ENCODE measurements around the gene CFAP73. TPM values are rescaled to one million over a fixed set of nuclear protein-coding genes. Genes with fewer than 3 reads are reported as not detected.

CFAP73 gene
- total RNA-seq, 3 donors from 2014 or later (not counting 1 experiment from before 2014, with no cell fraction given), result not detected

- no peak overlapping the region for H3K27ac Mint-ChIP-seq
- intact Hi-C loops (cut with micrococcal nuclease), result no loop called here
- no peaks in the 10 kb centered on the region for H3K36me3 Mint-ChIP-seq
- Histone ChIP-seq H3K4me1 (ENCODE audit: control insufficient read depth, insufficient read depth, low read length) (peaks cover 25% of the 10 kb centered on the region), H3K27ac (ENCODE audit: low read length) (no peak overlapping the region), H3K27me3 (ENCODE audit: control insufficient read depth, insufficient read depth, low read length) (no peaks in the 10 kb centered on the region), H3K36me3 (ENCODE audit: control insufficient read depth, insufficient read depth, low read length) (no peaks in the 10 kb centered on the region), H3K4me3 (ENCODE audit: low read length) (no peak overlapping the region), H3K9me3 (ENCODE audit: control insufficient read depth, insufficient read depth, low read length) (no peaks in the 10 kb centered on the region)
- peaks cover 4 to 8% of the 10 kb centered on the region in 2 donors for H3K27me3 Mint-ChIP-seq (ENCODE audit: low read depth in 2 of 2)
- ATAC-seq (no peak), DNase-seq (no peak)
- 90% methylated on average over 4 of the region's 5 CpGs for WGBS (ENCODE audit: insufficient coverage)
- H3K9me3 Mint-ChIP-seq, result no peaks in the 10 kb centered on the region
- H3K4me3 Mint-ChIP-seq, result no peak overlapping the region
- TF ChIP-seq CTCF (IDR thresholded peaks at IDR 0.05), result no peak
- H3K4me1 Mint-ChIP-seq, result peaks cover 0 to 5% of the 10 kb centered on the region in 2 donors
Measured at GRCh38 chr12:113102811-113103210, 46.7 kb upstream of the CFAP73 start.

- peaks cover 16% of the 10 kb centered on the region for H3K4me1 ChIP-seq (ENCODE audit: control insufficient read depth, insufficient read depth, low read length)
- H3K36me3 ChIP-seq (ENCODE audit: control insufficient read depth, insufficient read depth, low read length), result no peaks in the 10 kb centered on the region
- Mint-ChIP-seq H3K4me1 (peaks cover 0 to 5% of the 10 kb centered on the region in 2 donors), H3K27ac (no peak overlapping the region), H3K9me3 (no peaks in the 10 kb centered on the region), H3K4me3 (peak overlapping the region; percentile 52), H3K36me3 (no peaks in the 10 kb centered on the region), H3K27me3 (ENCODE audit: low read depth in 2 of 2) (peaks cover 4 to 8% of the 10 kb centered on the region in 2 donors)
- DNase-seq, result peak in 1 of 2 donors; percentile 83
- peak; percentile 41 to 83 (median 78) for ATAC-seq
- no peak for TF ChIP-seq CTCF (IDR thresholded peaks at IDR 0.05)
- no peak overlapping the region for H3K27ac ChIP-seq (ENCODE audit: low read length)
- no peaks in the 10 kb centered on the region for H3K27me3 ChIP-seq (ENCODE audit: control insufficient read depth, insufficient read depth, low read length)
- 12% methylated on average over 42 of the region's 43 CpGs for WGBS (ENCODE audit: insufficient coverage)
- H3K4me3 ChIP-seq (ENCODE audit: low read length), result no peak overlapping the region
- no peaks in the 10 kb centered on the region for H3K9me3 ChIP-seq (ENCODE audit: control insufficient read depth, insufficient read depth, low read length)
- intact Hi-C loops (cut with micrococcal nuclease), result no loop called here
Measured at GRCh38 chr12:113103756-113104450, 45.6 kb upstream of the CFAP73 start.

- no peaks in the 10 kb centered on the region for H3K36me3 ChIP-seq (ENCODE audit: control insufficient read depth, insufficient read depth, low read length)
- WGBS (ENCODE audit: insufficient coverage), result 86% methylated on average over 13 of the region's 13 CpGs
- H3K27me3 ChIP-seq (ENCODE audit: control insufficient read depth, insufficient read depth, low read length), result no peaks in the 10 kb centered on the region
- ATAC-seq (no peak), DNase-seq (no peak)
- H3K27ac Mint-ChIP-seq, result no peak overlapping the region
- no peaks in the 10 kb centered on the region for H3K9me3 ChIP-seq (ENCODE audit: control insufficient read depth, insufficient read depth, low read length)
- no peak for TF ChIP-seq CTCF (IDR thresholded peaks at IDR 0.05)
- H3K36me3 Mint-ChIP-seq, result no peaks in the 10 kb centered on the region
- H3K4me1 ChIP-seq (ENCODE audit: control insufficient read depth, insufficient read depth, low read length), result peaks cover 25% of the 10 kb centered on the region
- H3K27ac ChIP-seq (ENCODE audit: low read length), result no peak overlapping the region
- H3K4me3 Mint-ChIP-seq, result no peak overlapping the region
- intact Hi-C loops (cut with micrococcal nuclease), result no loop called here
- H3K27me3 Mint-ChIP-seq (ENCODE audit: low read depth in 2 of 2), result peaks cover 4 to 8% of the 10 kb centered on the region in 2 donors
- no peaks in the 10 kb centered on the region for H3K9me3 Mint-ChIP-seq
- H3K4me3 ChIP-seq (ENCODE audit: low read length), result no peak overlapping the region
- H3K4me1 Mint-ChIP-seq, result peaks cover 0 to 5% of the 10 kb centered on the region in 2 donors
Measured at GRCh38 chr12:113104953-113105510, 44.5 kb upstream of the CFAP73 start.

Data from natural killer cell (primary cell).